ENCODE data around the gene RBM20. TPM values are rescaled to one million over a fixed set of nuclear protein-coding genes. Genes with fewer than 3 reads are reported as not detected.

Gene RBM20
- total and polyA plus RNA-seq, 2 experiments from 2014 or later, result 3.7 to 4.0 TPM

DNA sequence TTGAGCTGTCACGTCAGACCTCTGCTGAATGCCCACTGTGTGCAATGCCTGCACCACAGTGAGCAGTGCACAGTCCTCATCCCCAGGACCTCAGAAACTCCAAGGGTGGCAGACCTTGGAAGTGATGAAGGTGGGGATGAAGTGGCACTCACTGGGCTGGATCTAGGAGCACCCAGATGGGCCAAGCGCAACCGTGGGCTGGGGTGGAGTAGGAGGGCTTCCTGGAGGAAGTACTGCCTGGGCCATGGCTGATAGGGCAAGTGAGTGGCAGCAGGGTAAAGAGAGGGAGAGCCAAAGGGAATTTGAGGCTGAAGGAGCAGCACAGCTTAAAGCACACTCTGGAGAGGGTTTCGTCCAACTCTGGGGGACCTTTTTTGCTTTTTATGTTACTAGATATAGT lies 52.3 kb downstream of the RBM20 start:
- TF ChIP-seq EZH2phosphoT487 (IDR thresholded peaks at IDR 0.05; ENCODE audit: low read depth, severe bottlenecking, unreplicated experiment), result no peak
- no peak for TF ChIP-seq CTCF (IDR thresholded peaks at IDR 0.05; ENCODE audit: poor library complexity)
- TF ChIP-seq EZH2 (IDR thresholded peaks at IDR 0.05; ENCODE audit: borderline replicate concordance), result no peak
- Histone ChIP-seq H3K9me3 (ENCODE audit: low read depth) (no peaks in the 10 kb centered on the region), H3K27ac (no peak overlapping the region), H4K20me1 (ENCODE audit: insufficient read depth, poor library complexity, severe bottlenecking) (no peaks in the 10 kb centered on the region), H3K4me3 (no peak overlapping the region), H3K36me3 (replicated peaks; ENCODE audit: insufficient read depth, low read depth) (no peaks in the 10 kb centered on the region), H3K4me1 (ENCODE audit: insufficient read depth) (no peaks in the 10 kb centered on the region), H3K9me2 (replicated peaks; ENCODE audit: insufficient read depth) (no peaks in the 10 kb centered on the region), H3K79me2 (no peaks in the 10 kb centered on the region), H3K27me3 (no peaks in the 10 kb centered on the region), H2AFZ (no peak overlapping the region), H3K4me2 (no peak overlapping the region)
- WGBS (ENCODE audit: low lambda C conversion rate, missing lambda C conversion rate), result 85% methylated on average over 4 of the region's 4 CpGs
- DNase-seq (ENCODE audit: low spot score), result no peak

DNA sequence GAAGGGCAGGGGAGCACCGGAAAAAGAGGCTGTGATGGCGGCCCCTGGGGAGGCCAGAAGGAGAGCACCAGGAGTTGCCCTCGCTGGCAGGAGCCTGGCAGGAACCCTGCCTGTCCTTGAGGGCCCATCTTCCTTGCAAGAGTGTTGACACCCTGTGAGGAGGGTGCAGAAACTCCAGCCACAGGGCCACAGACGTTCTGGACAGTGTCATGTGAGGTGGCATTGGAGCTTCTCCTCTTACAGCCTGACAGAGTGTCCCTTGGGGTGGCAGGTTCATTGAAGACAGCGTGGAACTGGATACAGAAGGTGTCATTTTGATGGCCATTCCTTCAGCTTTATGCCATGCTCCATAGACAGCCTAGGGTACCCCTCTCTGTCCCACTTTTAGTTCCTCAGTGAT lies 54.2 kb downstream of the RBM20 start:
- WGBS (ENCODE audit: low lambda C conversion rate, missing lambda C conversion rate), result 88% methylated on average over 5 of the region's 5 CpGs
- DNase-seq (ENCODE audit: low spot score), result no peak
- no peaks in the 10 kb centered on the region for H3K9me2 ChIP-seq (replicated peaks; ENCODE audit: insufficient read depth)
- no peaks in the 10 kb centered on the region for H3K36me3 ChIP-seq (replicated peaks; ENCODE audit: insufficient read depth, low read depth)
- no peak overlapping the region for H3K27ac ChIP-seq
- H3K27me3 ChIP-seq, result no peaks in the 10 kb centered on the region
- H3K79me2 ChIP-seq, result no peaks in the 10 kb centered on the region
- H4K20me1 ChIP-seq (ENCODE audit: insufficient read depth, poor library complexity, severe bottlenecking), result no peaks in the 10 kb centered on the region
- H3K4me1 ChIP-seq (ENCODE audit: insufficient read depth), result no peaks in the 10 kb centered on the region
- no peaks in the 10 kb centered on the region for H3K9me3 ChIP-seq (ENCODE audit: low read depth)
- no peak for TF ChIP-seq EZH2 (IDR thresholded peaks at IDR 0.05; ENCODE audit: borderline replicate concordance)
- TF ChIP-seq EZH2phosphoT487 (IDR thresholded peaks at IDR 0.05; ENCODE audit: low read depth, severe bottlenecking, unreplicated experiment), result no peak
- TF ChIP-seq CTCF (IDR thresholded peaks at IDR 0.05; ENCODE audit: poor library complexity), result no peak
- H2AFZ ChIP-seq, result no peak overlapping the region
- H3K4me3 ChIP-seq, result no peak overlapping the region
- no peak overlapping the region for H3K4me2 ChIP-seq

DNA sequence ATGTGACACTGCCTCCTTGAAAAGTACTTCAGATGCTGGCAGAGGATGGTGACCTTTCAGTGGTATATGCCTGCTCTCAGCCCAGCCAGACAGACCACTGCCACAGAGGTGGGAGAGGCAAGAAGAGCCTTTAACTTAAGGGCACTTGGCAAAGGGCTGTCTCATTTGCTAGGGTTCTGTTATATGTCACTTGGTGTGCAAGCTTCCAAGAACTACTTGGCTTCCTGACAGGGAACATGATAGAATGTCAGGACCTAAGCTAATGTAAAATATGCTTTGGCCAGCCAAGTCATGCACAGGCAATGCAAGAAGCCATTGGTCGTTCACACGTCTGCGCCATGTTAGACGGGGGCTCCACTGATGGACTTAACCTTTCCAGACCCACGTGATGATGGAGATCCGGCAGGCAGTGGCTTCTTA lies 54.7 kb downstream of the RBM20 start:
- TF ChIP-seq CTCF (IDR thresholded peaks at IDR 0.05; ENCODE audit: poor library complexity) (no peak), EZH2phosphoT487 (IDR thresholded peaks at IDR 0.05; ENCODE audit: low read depth, severe bottlenecking, unreplicated experiment) (no peak)
- Histone ChIP-seq H3K4me1 (ENCODE audit: insufficient read depth) (no peaks in the 10 kb centered on the region), H3K27ac (no peak overlapping the region), H3K4me2 (no peak overlapping the region), H2AFZ (no peak overlapping the region), H3K9me2 (replicated peaks; ENCODE audit: insufficient read depth) (no peaks in the 10 kb centered on the region), H3K36me3 (replicated peaks; ENCODE audit: insufficient read depth, low read depth) (no peaks in the 10 kb centered on the region), H3K9me3 (ENCODE audit: low read depth) (no peaks in the 10 kb centered on the region), H3K79me2 (no peaks in the 10 kb centered on the region), H3K4me3 (no peak overlapping the region), H4K20me1 (ENCODE audit: insufficient read depth, poor library complexity, severe bottlenecking) (no peaks in the 10 kb centered on the region), H3K27me3 (no peaks in the 10 kb centered on the region)
- 73% methylated on average over 6 of the region's 6 CpGs for WGBS (ENCODE audit: low lambda C conversion rate, missing lambda C conversion rate)
- peak; percentile 26 for DNase-seq (ENCODE audit: low spot score)

All from hepatocyte (in vitro differentiated cells).